Measurements from ENCODE around the gene CEP43.

CEP43 gene

GRCh38 chr6:166997348-166997747, 1.8 kb upstream of the CEP43 start:
- H3K27ac ChIP-seq (ENCODE audit: low read length) = no peak overlapping the region
- H3K36me3 ChIP-seq (ENCODE audit: control insufficient read depth in 1 of 2, insufficient read depth in 2 of 2, low read length in 2 of 2) = no peaks in the 10 kb centered on the region
- peak overlapping the region; percentile 62 to 100 for H3K4me3 ChIP-seq (ENCODE audit: low read depth in 1 of 2, low read length in 2 of 2)
- H3K4me1 ChIP-seq (ENCODE audit: control insufficient read depth in 1 of 2, insufficient read depth in 2 of 2, low read length in 2 of 2) = peaks cover 6 to 25% of the 10 kb centered on the region in 2 donors
- H3K27me3 ChIP-seq (ENCODE audit: low read depth, low read length) = no peaks in the 10 kb centered on the region
- no peaks in the 10 kb centered on the region for H3K9me3 ChIP-seq (ENCODE audit: control insufficient read depth in 1 of 2, low read length in 2 of 2)

- peak overlapping the region; percentile 62 to 100 for H3K4me3 ChIP-seq (ENCODE audit: low read depth in 1 of 2, low read length in 2 of 2)
- H3K27me3 ChIP-seq (ENCODE audit: low read depth, low read length) = no peaks in the 10 kb centered on the region
- no peak overlapping the region for H3K27ac ChIP-seq (ENCODE audit: low read length)
- peaks cover 6 to 25% of the 10 kb centered on the region in 2 donors for H3K4me1 ChIP-seq (ENCODE audit: control insufficient read depth in 1 of 2, insufficient read depth in 2 of 2, low read length in 2 of 2)
- no peaks in the 10 kb centered on the region for H3K36me3 ChIP-seq (ENCODE audit: control insufficient read depth in 1 of 2, insufficient read depth in 2 of 2, low read length in 2 of 2)
- H3K9me3 ChIP-seq (ENCODE audit: control insufficient read depth in 1 of 2, low read length in 2 of 2) = no peaks in the 10 kb centered on the region
Observed at GRCh38 chr6:166997768-166998255, 1.4 kb upstream of the CEP43 start.

GRCh38 chr6:166998256-166999144, 697 bp upstream of the CEP43 start:
- no peak overlapping the region for H3K27ac ChIP-seq (ENCODE audit: low read length)
- H3K4me3 ChIP-seq (ENCODE audit: low read depth in 1 of 2, low read length in 2 of 2) = peak overlapping the region; percentile 66 to 100
- no peaks in the 10 kb centered on the region for H3K27me3 ChIP-seq (ENCODE audit: low read depth, low read length)
- H3K9me3 ChIP-seq (ENCODE audit: control insufficient read depth in 1 of 2, low read length in 2 of 2) = no peaks in the 10 kb centered on the region
- no peaks in the 10 kb centered on the region for H3K36me3 ChIP-seq (ENCODE audit: control insufficient read depth in 1 of 2, insufficient read depth in 2 of 2, low read length in 2 of 2)
- peaks cover 6 to 25% of the 10 kb centered on the region in 2 donors for H3K4me1 ChIP-seq (ENCODE audit: control insufficient read depth in 1 of 2, insufficient read depth in 2 of 2, low read length in 2 of 2)

GRCh38 chr6:166999884-167000253, 672 bp downstream of the CEP43 start:
- peaks cover 6 to 25% of the 10 kb centered on the region in 2 donors for H3K4me1 ChIP-seq (ENCODE audit: control insufficient read depth in 1 of 2, insufficient read depth in 2 of 2, low read length in 2 of 2)
- no peaks in the 10 kb centered on the region for H3K9me3 ChIP-seq (ENCODE audit: control insufficient read depth in 1 of 2, low read length in 2 of 2)
- peak overlapping the region; percentile 56 to 100 for H3K4me3 ChIP-seq (ENCODE audit: low read depth in 1 of 2, low read length in 2 of 2)
- H3K27me3 ChIP-seq (ENCODE audit: low read depth, low read length) = no peaks in the 10 kb centered on the region
- H3K36me3 ChIP-seq (ENCODE audit: control insufficient read depth in 1 of 2, insufficient read depth in 2 of 2, low read length in 2 of 2) = peaks cover 0 to 5% of the 10 kb centered on the region in 2 donors
- H3K27ac ChIP-seq (ENCODE audit: low read length) = peak overlapping the region; percentile 40

DNA sequence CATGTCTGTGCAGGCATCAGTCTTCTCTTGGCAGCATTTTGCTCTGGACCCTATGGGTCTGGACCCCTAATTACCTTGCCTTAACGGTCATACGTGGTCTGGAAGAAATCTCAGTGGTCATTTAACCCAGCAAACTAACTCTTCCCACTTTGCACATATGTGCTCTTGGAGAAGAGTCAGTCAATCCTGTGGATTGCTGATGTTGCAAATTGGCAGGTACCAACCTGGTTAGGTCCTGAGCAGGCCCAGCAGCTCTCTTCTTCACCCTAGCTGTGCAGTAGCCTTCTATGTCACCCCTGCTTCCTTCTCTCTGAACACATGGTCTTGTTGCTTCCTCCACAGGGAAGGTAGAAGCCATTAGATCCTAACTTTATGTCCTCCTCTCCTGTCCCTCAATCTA, 1.6 kb downstream of the CEP43 start:
- H3K9me3 ChIP-seq (ENCODE audit: control insufficient read depth in 1 of 2, low read length in 2 of 2) = no peaks in the 10 kb centered on the region
- no peaks in the 10 kb centered on the region for H3K27me3 ChIP-seq (ENCODE audit: low read depth, low read length)
- peaks cover under 1 to 5% of the 10 kb centered on the region in 2 donors for H3K36me3 ChIP-seq (ENCODE audit: control insufficient read depth in 1 of 2, insufficient read depth in 2 of 2, low read length in 2 of 2)
- H3K27ac ChIP-seq (ENCODE audit: low read length) = no peak overlapping the region
- H3K4me1 ChIP-seq (ENCODE audit: control insufficient read depth in 1 of 2, insufficient read depth in 2 of 2, low read length in 2 of 2) = peaks cover 6 to 30% of the 10 kb centered on the region in 2 donors
- no peak overlapping the region for H3K4me3 ChIP-seq (ENCODE audit: low read depth in 1 of 2, low read length in 2 of 2)

GRCh38 chr6:167005350-167006159, 6.4 kb downstream of the CEP43 start:
- Histone ChIP-seq H3K9me3 (ENCODE audit: control insufficient read depth in 1 of 2, low read length in 2 of 2) (no peaks in the 10 kb centered on the region), H3K27ac (ENCODE audit: low read length) (no peak overlapping the region), H3K4me1 (ENCODE audit: control insufficient read depth in 1 of 2, insufficient read depth in 2 of 2, low read length in 2 of 2) (peaks cover 0 to 11% of the 10 kb centered on the region in 2 donors), H3K4me3 (ENCODE audit: low read depth in 1 of 2, low read length in 2 of 2) (no peak overlapping the region), H3K27me3 (ENCODE audit: low read depth, low read length) (no peaks in the 10 kb centered on the region), H3K36me3 (ENCODE audit: control insufficient read depth in 1 of 2, insufficient read depth in 2 of 2, low read length in 2 of 2) (peaks cover 4 to 12% of the 10 kb centered on the region in 2 donors)

GRCh38 chr6:167007985-167008384, 8.8 kb downstream of the CEP43 start:
- Histone ChIP-seq H3K9me3 (ENCODE audit: control insufficient read depth in 1 of 2, low read length in 2 of 2) (no peaks in the 10 kb centered on the region), H3K4me3 (ENCODE audit: low read depth in 1 of 2, low read length in 2 of 2) (no peak overlapping the region), H3K36me3 (ENCODE audit: control insufficient read depth in 1 of 2, insufficient read depth in 2 of 2, low read length in 2 of 2) (peaks cover 14 to 23% of the 10 kb centered on the region in 2 donors), H3K4me1 (ENCODE audit: control insufficient read depth in 1 of 2, insufficient read depth in 2 of 2, low read length in 2 of 2) (peaks cover 0 to 5% of the 10 kb centered on the region in 2 donors), H3K27ac (ENCODE audit: low read length) (no peak overlapping the region), H3K27me3 (ENCODE audit: low read depth, low read length) (no peaks in the 10 kb centered on the region)

- H3K27me3 ChIP-seq (ENCODE audit: low read depth, low read length) = no peaks in the 10 kb centered on the region
- H3K36me3 ChIP-seq (ENCODE audit: control insufficient read depth in 1 of 2, insufficient read depth in 2 of 2, low read length in 2 of 2) = peaks cover 14 to 22% of the 10 kb centered on the region in 2 donors
- H3K9me3 ChIP-seq (ENCODE audit: control insufficient read depth in 1 of 2, low read length in 2 of 2) = no peaks in the 10 kb centered on the region
- H3K4me1 ChIP-seq (ENCODE audit: control insufficient read depth in 1 of 2, insufficient read depth in 2 of 2, low read length in 2 of 2) = no peaks in the 10 kb centered on the region
- H3K4me3 ChIP-seq (ENCODE audit: low read depth in 1 of 2, low read length in 2 of 2) = no peak overlapping the region
- no peak overlapping the region for H3K27ac ChIP-seq (ENCODE audit: low read length)
Observed at GRCh38 chr6:167013067-167013466, 13.9 kb downstream of the CEP43 start.

- Histone ChIP-seq H3K9me3 (ENCODE audit: control insufficient read depth in 1 of 2, low read length in 2 of 2) (no peaks in the 10 kb centered on the region), H3K4me1 (ENCODE audit: control insufficient read depth in 1 of 2, insufficient read depth in 2 of 2, low read length in 2 of 2) (no peaks in the 10 kb centered on the region), H3K4me3 (ENCODE audit: low read depth in 1 of 2, low read length in 2 of 2) (no peak overlapping the region), H3K36me3 (ENCODE audit: control insufficient read depth in 1 of 2, insufficient read depth in 2 of 2, low read length in 2 of 2) (peaks cover 14 to 30% of the 10 kb centered on the region in 2 donors), H3K27ac (ENCODE audit: low read length) (no peak overlapping the region), H3K27me3 (ENCODE audit: low read depth, low read length) (no peaks in the 10 kb centered on the region)
Observed at GRCh38 chr6:167013946-167014345, 14.7 kb downstream of the CEP43 start.

- Histone ChIP-seq H3K4me1 (ENCODE audit: control insufficient read depth in 1 of 2, insufficient read depth in 2 of 2, low read length in 2 of 2) (no peaks in the 10 kb centered on the region), H3K27ac (ENCODE audit: low read length) (no peak overlapping the region), H3K36me3 (ENCODE audit: control insufficient read depth in 1 of 2, insufficient read depth in 2 of 2, low read length in 2 of 2) (peaks cover 16 to 32% of the 10 kb centered on the region in 2 donors)
Observed at GRCh38 chr6:167015302-167015701, 16.1 kb downstream of the CEP43 start.

GRCh38 chr6:167020206-167020605, 21.0 kb downstream of the CEP43 start:
- Histone ChIP-seq H3K27me3 (ENCODE audit: low read depth, low read length) (no peaks in the 10 kb centered on the region), H3K4me3 (ENCODE audit: low read depth in 1 of 2, low read length in 2 of 2) (no peak overlapping the region), H3K36me3 (ENCODE audit: control insufficient read depth in 1 of 2, insufficient read depth in 2 of 2, low read length in 2 of 2) (peaks cover 8 to 44% of the 10 kb centered on the region in 2 donors), H3K27ac (ENCODE audit: low read length) (no peak overlapping the region), H3K4me1 (ENCODE audit: control insufficient read depth in 1 of 2, insufficient read depth in 2 of 2, low read length in 2 of 2) (no peaks in the 10 kb centered on the region), H3K9me3 (ENCODE audit: control insufficient read depth in 1 of 2, low read length in 2 of 2) (no peaks in the 10 kb centered on the region)

More at GRCh38 chr6:167015302-167015701, 16.1 kb downstream of the CEP43 start:
- H3K9me3 ChIP-seq (ENCODE audit: control insufficient read depth in 1 of 2, low read length in 2 of 2) = no peaks in the 10 kb centered on the region
- no peak overlapping the region for H3K4me3 ChIP-seq (ENCODE audit: low read depth in 1 of 2, low read length in 2 of 2)
- H3K27me3 ChIP-seq (ENCODE audit: low read depth, low read length) = no peaks in the 10 kb centered on the region

Data from muscle layer of duodenum (tissue), 2 donors.